G401 (cell line): ENCODE data around the gene CEBPZOS. TPM values are rescaled to one million over a fixed set of nuclear protein-coding genes. Genes with fewer than 3 reads are reported as not detected.

ENCODE experiments used
- DNase-seq: peaks from one replicate; pipeline ENCODE4 v3.0.0-alpha.2; 2015; ENCODE audit warnings: low spot score
- in situ Hi-C: cut with HindIII; loops from 2 replicates; pipeline ENCODE4 v1.10.0; 2016; ENCODE audit warnings: low sequenced_read_pairs, mixed read lengths
- total RNA-seq: library from RNA; depleted of rRNA; stranded (reverse); fragments of >200 nt; shearing (Covaris generic); gene quantifications from 2 replicates; pipeline ENCODE4 v1.2.3, GENCODE V29; 2014; rRNA removed

The CEBPZOS gene
- 15.9 and 18.5 TPM in 2 replicates for total RNA-seq

GRCh38 chr2:37196320-37197195, at the start of gene CEBPZOS:
Gene CEBPZOS (plus strand): TSS chr2:37196496. CDS start chr2:37199705, 3,209 bp downstream.
- peak; percentile 83 for DNase-seq

GRCh38 chr2:37148325-37148724, 48.0 kb upstream of the CEBPZOS start:
- in situ Hi-C loops = no loop called here
- no peak for DNase-seq

More at GRCh38 chr2:37196320-37197195, at the start of gene CEBPZOS:
- in situ Hi-C loops = no loop called here

DNA sequence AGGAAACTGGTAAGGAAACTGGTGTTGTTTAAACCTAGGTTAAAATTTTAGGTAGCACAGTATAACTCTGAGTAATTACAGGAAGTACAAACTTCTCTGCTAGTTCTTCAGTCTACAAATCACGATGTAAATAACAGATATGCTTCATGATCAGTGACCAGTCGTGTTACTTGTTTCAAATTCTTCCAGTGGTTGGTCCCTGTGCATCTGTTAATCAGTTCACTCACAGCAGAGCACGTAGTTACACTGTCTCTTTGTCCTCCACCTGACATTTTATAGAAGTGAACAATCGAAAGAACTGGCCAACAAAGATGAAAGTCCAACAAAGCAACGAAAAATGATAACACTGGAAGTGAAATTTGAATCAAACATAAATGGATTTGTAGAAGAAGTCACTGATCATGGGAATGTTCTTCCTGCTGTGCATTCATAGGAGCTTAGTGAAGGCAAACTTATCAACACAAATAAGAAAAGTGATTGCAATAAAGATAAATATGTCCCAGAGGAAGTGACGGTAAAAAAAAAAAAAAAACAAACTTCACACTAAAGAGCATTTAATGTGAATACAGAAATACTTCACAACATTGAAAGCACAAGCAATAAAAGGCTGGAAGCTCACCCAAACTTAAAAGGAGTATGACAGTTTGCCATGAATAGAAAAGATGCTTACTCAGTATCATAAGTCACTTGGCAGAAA, 46.5 kb upstream of the CEBPZOS start:
- in situ Hi-C loops = no loop called here
- no peak for DNase-seq

GRCh38 chr2:37153224-37153623, 43.1 kb upstream of the CEBPZOS start:
- DNase-seq = no peak
- in situ Hi-C loops = no loop called here

DNA sequence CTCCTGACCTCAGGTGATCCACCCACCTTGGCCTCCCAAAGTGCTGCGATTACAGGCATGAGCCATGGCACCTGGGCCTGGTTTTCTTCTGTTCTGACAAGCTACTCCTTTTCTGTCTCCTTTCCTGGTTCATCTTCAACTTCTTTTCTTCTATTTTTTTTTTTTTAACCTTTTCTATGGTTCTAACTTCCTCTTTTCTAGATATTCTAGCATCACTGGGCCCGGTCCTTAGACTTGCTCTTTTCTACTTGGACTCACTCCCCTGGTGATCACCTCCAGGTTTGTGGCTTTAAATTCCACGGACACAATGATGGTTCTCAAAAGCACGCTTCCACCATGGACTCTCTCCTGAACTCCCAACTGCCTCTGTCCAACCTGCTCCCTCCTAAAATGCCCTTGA, 41.5 kb upstream of the CEBPZOS start:
- in situ Hi-C loops = no loop called here

DNA sequence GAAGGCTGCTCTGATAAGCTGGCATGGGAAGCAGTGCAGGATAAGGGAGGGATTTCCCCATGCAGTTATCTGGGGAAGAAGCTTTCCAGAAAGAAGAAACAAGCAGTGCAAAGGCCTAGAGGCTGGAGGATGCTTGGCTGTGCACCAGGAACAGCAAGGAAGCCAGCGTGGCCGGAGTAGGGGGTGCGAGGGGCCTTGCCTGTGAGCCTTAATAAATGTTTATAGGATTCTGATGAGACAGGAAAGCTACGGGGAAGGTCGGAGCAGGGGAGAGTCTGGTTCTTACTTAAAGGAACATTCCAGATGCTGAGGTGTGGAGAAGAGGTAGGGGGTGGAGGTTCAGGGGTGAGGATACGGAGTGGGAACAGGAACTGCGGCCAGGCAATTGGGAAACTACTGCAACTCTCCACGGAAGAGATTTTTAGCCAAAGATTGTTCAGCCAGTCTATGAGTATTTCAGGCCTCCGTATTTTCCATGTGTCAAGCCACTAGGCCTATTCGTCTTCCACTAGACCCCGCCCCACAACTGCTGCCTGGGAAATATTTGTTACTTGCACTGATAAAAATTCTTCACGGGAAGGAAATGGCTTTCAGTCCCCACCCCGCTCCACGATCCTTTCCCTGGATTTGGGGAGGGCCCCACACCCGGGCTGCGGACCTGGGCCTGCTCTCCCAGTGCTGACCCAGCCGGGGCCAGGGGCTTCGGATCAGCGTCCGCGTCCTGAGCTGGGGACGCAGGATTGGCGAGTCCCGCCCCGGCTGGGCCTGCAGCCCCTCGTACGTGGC, 40.0 kb upstream of the CEBPZOS start:
- DNase-seq = peak; percentile 57
- in situ Hi-C loops = no loop called here

More for the DNA sequence above, 41.5 kb upstream of the CEBPZOS start:
- DNase-seq = no peak

DNA sequence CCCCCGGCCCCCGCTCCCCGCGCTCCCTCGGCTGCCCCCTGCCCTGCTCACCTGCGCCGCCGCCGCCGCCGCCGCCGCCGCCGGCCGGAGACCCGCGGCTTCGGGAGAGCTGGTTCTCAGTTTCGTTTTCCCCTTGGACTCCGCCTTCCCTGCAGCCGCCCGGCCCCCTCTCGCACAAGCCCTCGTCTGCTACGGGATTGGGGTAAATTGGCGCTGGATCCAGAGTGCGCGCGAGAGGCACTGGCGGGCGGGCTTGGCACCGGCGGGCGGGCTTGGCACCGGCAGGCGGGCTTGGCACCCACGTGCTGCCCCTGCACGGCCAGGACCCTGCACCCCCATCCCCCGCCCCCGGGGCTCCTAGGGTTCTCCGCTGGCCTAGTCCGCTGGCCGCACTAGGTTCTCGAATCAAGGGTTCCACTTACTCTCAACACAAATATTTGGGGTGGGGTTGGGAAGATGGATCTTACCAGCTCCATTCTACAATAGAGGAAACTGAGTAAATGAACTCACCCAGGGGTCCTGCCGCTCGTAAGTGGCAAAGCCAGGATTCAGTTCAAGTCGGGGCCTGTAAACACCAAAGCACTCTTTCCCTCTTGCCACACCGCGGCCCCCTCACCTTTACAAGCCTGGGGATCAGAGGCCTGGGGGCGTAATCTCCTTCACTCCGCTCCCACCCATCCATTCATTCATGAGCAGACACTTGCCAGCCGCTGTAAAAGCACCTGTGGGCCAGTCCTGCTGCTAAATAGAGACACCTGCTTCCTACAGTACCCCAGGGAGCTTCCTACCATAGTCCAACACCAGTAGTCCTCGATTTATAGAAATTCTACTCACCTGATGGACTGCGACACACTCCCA, 39.2 kb upstream of the CEBPZOS start, which contains the start of gene EIF2AK2:
Gene EIF2AK2 (minus strand): TSS at position 124 of the 858 bp plus-strand sequence. CDS start 9,174 bp downstream, outside the sequence.
- in situ Hi-C loops = no loop called here
- peak; percentile 70 for DNase-seq

DNA sequence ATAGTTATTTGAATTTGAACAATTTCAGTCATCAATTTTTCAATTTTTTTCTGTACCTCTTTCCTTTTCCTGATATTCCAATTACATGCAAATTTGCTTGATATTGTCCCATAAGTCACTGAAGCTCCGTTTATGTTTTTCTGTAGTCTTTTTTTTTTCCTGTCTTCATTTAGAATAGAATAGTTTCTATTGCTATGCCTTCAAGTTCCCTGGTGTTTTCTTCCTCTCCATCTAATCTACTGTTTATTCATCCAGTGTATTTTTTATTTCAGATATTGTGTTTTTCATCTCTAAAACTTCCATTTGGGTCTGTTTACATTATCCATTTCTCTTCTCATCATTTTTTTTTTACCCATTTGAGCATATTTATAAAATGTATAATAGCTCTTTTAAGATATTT, 31.5 kb upstream of the CEBPZOS start:
- in situ Hi-C loops = no loop called here
- no peak for DNase-seq

- no peak for DNase-seq
- in situ Hi-C loops = no loop called here
Measured at GRCh38 chr2:37167636-37168180, 28.6 kb upstream of the CEBPZOS start.

DNA sequence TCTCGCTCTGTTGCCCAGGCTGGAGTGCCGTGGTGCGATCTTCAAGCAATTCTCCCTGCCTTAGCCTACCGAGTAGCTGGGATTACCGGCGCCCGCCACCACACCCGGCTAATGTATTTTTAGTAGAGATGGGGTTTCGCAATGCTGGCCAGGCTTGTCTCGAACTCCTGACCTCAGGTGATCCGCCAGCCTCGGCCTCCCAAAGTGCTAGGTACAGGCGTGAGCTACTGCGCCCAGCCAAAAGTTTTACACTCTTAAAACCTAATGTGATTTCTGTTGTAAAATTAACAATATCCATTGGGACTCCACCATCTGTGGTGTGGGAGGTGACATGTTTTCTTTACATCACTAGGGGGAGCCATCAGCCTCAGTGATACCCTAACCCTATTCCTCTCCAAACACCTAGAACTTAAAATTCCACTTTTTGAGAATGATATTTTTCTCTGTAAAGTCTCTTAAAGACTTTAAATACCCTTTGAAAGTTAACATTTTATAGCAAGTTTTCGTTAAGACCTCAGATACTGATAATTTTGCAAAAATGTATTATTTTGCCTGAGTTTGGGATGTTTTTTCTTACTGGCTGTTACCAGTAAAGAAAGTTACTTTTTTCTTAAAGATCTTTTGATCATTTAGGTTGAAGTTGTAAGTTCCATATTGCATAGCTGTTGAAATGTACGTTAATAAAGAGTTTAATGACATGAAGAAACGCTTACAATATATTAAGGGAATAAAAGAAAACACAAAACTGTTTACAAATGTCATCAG, 27.9 kb upstream of the CEBPZOS start:
- in situ Hi-C loops = no loop called here
- peak; percentile 19 for DNase-seq

DNA sequence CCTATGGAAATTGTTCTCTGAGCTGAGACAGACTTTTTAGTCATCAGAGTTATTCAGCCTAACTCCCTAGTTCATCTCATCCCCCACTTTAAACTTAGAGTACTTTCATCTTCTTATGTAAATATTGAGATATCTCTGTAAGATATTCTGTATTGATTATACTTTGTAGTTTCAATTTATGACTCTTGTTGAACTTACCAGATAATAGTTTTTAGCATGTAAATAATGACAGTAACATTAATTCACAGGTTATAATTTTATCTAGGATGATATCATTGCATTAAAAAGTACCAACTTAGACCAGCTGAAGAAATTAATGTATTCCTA, 24.7 kb upstream of the CEBPZOS start:
- in situ Hi-C loops = no loop called here
- DNase-seq = no peak

DNA sequence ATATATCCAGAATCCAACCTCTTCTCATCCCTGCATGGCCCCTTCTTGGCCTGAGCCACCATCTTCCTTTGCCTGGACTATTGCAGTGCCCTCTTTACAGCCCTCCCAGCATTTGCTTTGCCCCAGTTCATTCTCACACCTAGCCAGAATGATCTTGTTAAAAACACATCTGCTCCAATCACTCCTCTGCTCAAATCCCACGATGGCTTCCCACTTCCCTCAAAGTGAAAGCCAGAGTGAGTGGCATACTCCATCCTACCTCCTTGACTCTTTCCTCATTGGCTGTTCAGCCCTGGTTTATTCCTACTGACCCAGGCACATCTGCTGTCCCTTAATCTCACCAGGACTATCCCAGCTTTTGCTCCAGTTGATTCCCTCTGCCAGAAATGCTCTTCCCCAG, 22.6 kb upstream of the CEBPZOS start:
- in situ Hi-C loops = no loop called here
- DNase-seq = no peak

DNA sequence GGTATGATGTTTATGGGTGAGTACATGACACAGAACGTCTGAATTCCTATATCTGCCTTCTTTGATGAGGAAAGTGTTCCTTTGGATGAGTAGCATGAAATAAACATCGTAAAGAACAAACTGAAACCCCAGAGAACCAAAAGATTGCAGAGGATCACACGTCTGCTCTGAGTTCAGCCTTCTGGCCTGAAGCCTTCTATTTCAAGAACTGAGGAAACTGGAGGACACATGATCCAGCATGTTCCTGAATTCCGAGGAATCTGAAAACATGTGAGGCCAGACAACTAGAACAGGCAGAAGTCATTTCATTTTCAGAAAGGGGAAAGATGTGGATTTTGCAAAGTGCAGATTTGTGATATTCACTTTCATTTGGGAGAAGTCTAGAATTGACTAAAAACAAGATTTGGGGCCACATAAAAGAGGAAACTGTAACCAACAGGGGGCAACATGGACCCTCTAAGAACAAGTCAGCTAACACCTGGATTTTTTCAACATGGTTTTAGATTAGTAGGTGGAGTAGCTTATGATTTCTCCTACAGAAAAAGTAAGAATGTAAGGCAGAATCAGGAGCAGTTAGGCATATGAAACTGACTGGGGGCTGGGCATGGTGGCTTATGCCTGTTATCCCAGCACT, 16.2 kb upstream of the CEBPZOS start:
- DNase-seq = no peak
- in situ Hi-C loops = no loop called here

DNA sequence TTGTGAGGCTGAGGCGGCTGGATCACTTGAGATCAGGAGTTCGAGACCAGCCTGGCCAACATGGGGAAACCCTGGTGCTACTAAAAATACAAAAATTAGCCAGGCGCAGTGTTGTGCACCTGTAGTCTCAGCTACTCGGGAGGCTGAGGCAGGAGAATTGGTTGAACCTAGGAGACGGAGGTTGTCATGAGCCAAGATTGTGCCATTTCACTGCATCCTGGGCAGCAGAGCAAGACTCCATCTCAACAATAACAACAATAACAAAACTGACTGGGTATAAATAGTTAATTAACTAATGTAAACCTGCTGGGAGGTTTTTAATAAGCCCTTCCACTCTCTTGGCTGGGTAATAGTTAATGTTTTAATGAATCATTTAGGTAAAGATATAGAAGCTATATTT, 15.7 kb upstream of the CEBPZOS start:
- no peak for DNase-seq
- in situ Hi-C loops = no loop called here

DNA sequence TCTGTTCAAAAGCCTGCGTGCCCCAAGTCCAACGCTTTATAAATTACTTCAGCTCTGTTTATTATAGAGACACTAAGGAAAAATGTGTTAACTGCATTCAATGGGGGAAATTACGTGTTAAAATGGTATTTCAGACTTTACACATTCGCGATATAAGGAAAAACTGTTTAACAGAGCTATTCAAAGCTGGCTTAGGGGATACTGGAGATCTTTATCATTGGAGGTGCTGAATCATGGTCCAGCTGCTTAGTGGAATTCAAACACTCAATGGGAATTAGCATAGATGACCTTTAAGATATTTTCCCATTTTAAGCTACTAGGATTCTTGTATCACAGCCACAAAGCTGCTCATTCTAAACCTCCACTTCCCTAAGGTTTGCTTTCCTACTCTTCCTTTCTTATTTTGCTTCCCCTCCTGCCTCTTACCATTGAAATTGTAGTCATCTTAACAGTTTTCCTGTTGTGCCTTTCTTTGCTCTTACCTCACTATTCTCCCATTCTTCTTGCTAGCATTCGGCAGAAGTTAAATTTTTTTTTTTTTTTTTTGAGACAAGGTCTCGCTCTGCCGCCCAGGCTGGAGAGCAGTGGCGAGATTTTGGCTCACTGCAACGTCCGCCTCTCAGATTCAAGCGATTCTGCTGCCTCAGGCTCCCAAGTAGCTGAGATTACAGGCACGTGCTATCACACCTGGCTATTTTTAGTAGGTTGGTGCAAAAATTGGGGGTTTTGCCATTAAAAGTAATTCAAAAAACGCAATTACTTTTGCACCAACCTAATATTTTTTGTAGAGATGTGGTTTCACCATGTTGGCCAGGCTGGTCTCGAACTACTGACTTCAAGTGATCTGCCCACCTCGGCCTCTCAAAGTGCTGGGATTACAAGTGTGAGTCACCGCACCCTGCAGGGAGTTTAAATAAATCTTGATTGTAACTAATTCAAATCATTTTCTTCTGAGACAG, 14.3 kb upstream of the CEBPZOS start:
- in situ Hi-C loops = no loop called here
- no peak for DNase-seq

DNA sequence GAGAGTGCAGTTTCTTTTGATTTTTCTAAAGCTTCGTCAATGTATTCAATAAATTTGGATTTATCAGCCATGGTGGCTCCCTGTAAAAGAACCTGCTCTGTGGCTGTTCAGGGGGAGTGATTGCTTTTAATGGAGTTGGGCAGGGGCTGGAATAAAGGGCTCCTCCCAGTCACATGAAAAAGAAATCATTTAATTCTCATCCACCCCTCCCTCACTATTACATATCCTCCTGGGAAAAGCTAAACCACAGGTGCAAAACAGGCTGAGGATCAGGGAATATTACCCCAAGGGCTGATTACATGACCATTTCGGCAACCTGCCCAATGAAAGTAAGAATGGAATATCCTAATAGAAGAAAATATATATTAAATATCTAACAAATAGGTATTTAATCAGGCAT, 7.7 kb upstream of the CEBPZOS start, which contains the start of gene SULT6B1:
Gene SULT6B1 (minus strand): TSS at position 101 of the 400 bp plus-strand sequence. CDS start 30 bp downstream, at position 71.
- DNase-seq = no peak
- in situ Hi-C loops = no loop called here
